C4-2B (cell line): ENCODE measurements around the gene EME1.

Experiments
- H3K27ac ChIP-seq: fragments of 450-650 bp; 2 replicates; pipeline ENCODE4 v1.5.1; 2017
- ZFX ChIP-seq: fragments of 450-650 bp; IDR thresholded peaks from 2 replicates; pipeline ENCODE4 v1.6.1; 2017
- TF ChIP-seq, protein P1 (sequence below): fragments of 450-650 bp; conservative IDR thresholded peaks from 2 replicates; pipeline ENCODE4 v1.5.1; 2017; ENCODE audit warnings: mild to moderate bottlenecking

The EME1 gene

DNA sequence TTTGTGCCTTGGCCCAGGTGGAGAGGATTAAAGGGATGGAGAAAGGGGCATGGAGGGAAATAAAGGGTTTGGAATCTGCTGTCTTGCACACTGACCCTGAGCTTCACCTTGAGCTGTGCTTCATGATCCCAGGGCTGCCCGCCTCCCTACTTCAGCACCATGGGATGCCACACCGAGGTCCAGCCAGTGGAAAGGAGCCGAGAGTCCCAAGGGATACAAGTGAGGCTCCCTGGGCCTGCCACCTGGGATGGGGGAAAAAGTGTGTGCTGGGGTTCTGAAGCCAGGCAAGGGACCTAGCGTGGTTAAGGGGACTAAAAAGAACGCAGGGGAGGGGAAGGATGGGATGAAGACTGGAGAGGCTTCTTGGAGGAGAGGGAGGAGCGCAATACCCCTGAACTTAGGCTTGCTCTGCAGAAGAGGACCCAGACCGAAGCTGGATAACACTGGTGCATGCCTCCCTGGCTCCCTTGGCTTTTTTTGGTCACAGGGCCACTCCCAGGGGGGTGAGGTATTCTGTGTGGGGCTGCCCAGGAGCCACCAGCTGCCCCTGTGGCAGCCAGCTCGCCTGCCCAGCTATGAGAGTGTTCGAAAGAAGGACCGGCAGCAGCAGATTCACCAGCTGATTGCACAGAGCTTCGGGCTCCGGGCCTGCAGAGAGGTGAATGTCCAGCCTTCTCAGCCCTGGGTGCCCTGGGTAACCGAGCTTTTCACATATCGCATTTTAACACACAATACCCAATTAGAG lies 7.2 kb upstream of the EME1 start:
- TF ChIP-seq, protein P1, sequence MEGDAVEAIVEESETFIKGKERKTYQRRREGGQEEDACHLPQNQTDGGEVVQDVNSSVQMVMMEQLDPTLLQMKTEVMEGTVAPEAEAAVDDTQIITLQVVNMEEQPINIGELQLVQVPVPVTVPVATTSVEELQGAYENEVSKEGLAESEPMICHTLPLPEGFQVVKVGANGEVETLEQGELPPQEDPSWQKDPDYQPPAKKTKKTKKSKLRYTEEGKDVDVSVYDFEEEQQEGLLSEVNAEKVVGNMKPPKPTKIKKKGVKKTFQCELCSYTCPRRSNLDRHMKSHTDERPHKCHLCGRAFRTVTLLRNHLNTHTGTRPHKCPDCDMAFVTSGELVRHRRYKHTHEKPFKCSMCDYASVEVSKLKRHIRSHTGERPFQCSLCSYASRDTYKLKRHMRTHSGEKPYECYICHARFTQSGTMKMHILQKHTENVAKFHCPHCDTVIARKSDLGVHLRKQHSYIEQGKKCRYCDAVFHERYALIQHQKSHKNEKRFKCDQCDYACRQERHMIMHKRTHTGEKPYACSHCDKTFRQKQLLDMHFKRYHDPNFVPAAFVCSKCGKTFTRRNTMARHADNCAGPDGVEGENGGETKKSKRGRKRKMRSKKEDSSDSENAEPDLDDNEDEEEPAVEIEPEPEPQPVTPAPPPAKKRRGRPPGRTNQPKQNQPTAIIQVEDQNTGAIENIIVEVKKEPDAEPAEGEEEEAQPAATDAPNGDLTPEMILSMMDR: no peak
- TF ChIP-seq ZFX: no peak
- H3K27ac ChIP-seq: no peak overlapping the region

GRCh38 chr17:50367401-50367800 lies 5.6 kb upstream of the EME1 start:
- TF ChIP-seq ZFX: no peak
- TF ChIP-seq, protein P1: no peak

GRCh38 chr17:50370052-50370451 lies 3.0 kb upstream of the EME1 start:
- TF ChIP-seq, protein P1: no peak
- TF ChIP-seq ZFX: no peak
- no peak overlapping the region for H3K27ac ChIP-seq

More at GRCh38 chr17:50367401-50367800, 5.6 kb upstream of the EME1 start:
- no peak overlapping the region for H3K27ac ChIP-seq

- TF ChIP-seq ZFX: no peak
- TF ChIP-seq, protein P1: no peak
- no peak overlapping the region for H3K27ac ChIP-seq
These were observed 1.5 kb upstream of the EME1 start for GRCh38 chr17:50371526-50371925.

GRCh38 chr17:50372222-50372757 lies 739 bp upstream of the EME1 start:
- no peak for TF ChIP-seq ZFX
- TF ChIP-seq, protein P1: no peak
- H3K27ac ChIP-seq: peak overlapping the region; percentile 95

GRCh38 chr17:50373705-50374104 lies 676 bp downstream of the EME1 start:
- H3K27ac ChIP-seq: peak overlapping the region; percentile 95
- TF ChIP-seq, protein P1: no peak
- no peak for TF ChIP-seq ZFX

DNA sequence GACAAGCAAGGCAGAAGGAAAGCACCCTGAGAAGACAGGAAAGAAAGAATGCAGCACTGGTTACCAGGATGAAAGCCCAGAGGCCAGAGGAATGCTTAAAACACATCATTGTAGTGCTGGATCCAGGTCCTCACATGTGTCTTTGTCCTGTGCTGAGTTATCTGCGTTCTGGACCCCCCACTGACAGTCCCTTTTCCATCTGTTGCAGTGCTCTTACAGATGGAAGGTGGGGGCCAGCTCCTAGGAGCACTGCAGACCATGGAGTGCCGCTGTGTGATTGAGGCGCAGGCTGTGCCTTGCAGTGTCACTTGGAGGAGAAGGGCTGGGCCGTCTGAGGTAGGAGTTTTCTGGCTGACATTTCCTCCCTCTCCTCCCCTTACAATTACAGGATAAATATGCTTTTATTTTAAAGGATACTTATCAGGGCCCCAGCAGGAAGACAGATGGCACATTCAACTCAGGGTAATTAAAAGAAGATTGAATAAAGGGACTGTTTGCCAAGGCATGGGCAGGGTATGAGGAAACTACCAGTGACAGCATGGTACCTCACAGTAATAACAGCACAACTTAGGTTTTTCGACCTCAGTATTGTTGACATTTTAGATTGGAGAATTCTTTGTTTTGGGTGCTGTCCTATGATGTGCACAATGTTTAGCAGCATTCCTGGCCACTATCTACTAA lies 3.0 kb downstream of the EME1 start:
- H3K27ac ChIP-seq: no peak overlapping the region
- TF ChIP-seq ZFX: no peak
- TF ChIP-seq, protein P1: no peak
